D721Med (cell line): Measurements from ENCODE around the gene SLX4IP.

Source experiments
- DNase-seq: peaks from one replicate; pipeline ENCODE4 v3.0.0; 2011; ENCODE audit warnings: low spot score; ENCODE audit not compliant: insufficient read length
- FAIRE-seq: peaks from 2 replicates; lab custom pipeline; 2011; peaks lifted over from hg19 to GRCh38; lab: Jason Lieb, UNC
- CTCF ChIP-seq: IDR thresholded peaks from 2 replicates; pipeline ENCODE4 v1.5.1; 2012; ENCODE audit warnings: mild to moderate bottlenecking, control low read depth; ENCODE audit not compliant: insufficient read depth; ENCODE audit errors: missing control alignments

SLX4IP gene

GRCh38 chr20:10654250-10654610, 219.1 kb downstream of the SLX4IP start:
- DNase-seq (no peak), FAIRE-seq (no peak)
- TF ChIP-seq CTCF: no peak

- DNase-seq (no peak), FAIRE-seq (no peak)
- no peak for TF ChIP-seq CTCF
Measured at GRCh38 chr20:10654630-10655029, 219.5 kb downstream of the SLX4IP start.

GRCh38 chr20:10655720-10656669, 220.9 kb downstream of the SLX4IP start:
- FAIRE-seq: no peak
- no peak for DNase-seq
- no peak for TF ChIP-seq CTCF

- TF ChIP-seq CTCF: no peak
- FAIRE-seq (no peak), DNase-seq (no peak)
Measured at GRCh38 chr20:10657453-10657852, 222.3 kb downstream of the SLX4IP start.

- no peak for TF ChIP-seq CTCF
- FAIRE-seq (no peak), DNase-seq (no peak)
Measured at GRCh38 chr20:10658051-10658823, 223.1 kb downstream of the SLX4IP start.

GRCh38 chr20:10658876-10659632, 223.9 kb downstream of the SLX4IP start:
- no peak for FAIRE-seq
- DNase-seq: no peak
- TF ChIP-seq CTCF: no peak
